ENCODE data around the gene PARP9.
"Not testable (repeated sequence)": the region's sequence is repeated elsewhere in the genome, so short reads cannot be mapped to it uniquely, and the experiment has no call there.

PARP9 gene

DNA sequence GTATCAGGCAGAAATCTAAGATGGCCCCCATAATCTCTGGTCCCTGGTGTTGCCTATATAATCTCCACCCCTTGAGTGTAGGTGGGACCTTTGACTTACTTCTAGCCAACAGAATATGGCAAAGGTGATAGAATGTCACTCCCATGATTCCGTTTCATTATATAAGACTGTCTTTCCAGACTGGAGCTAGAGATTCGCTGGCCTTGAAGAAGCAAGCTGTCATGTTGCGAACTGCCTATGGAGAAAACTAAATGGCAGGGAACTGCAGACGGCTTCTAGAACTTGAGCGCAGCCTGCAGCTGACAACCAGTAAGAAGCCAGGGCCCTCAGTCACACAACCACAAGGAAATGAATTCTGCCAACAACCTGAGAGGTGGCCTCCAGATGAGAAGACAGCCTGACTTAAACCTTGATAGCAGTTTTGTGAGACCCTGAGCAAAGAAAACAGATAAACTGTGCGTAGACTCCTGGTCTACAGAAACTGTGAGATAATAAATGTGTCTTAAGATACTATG lies 47.2 kb downstream of the PARP9 start:
- DNase-seq = no peak

DNA sequence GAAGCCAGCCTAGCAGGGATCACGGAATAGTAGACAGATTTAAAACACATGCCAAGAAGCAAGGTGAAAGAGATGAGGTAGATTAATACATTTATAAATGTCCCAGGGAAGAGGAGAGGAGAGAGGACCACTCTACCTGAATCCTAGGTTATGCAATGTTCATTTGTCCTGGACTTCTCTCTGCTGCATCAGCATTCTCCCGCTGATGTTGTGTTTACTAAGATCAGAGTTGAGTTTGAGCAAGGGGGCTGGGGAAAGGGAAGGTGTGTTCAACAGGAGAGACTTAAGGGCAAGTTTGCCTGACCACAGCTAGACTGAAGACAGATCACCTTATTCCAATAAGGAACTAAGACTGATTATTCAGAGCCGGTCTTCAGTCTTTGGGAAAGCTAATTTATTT lies 48.2 kb downstream of the PARP9 start:
- DNase-seq = no peak

DNA sequence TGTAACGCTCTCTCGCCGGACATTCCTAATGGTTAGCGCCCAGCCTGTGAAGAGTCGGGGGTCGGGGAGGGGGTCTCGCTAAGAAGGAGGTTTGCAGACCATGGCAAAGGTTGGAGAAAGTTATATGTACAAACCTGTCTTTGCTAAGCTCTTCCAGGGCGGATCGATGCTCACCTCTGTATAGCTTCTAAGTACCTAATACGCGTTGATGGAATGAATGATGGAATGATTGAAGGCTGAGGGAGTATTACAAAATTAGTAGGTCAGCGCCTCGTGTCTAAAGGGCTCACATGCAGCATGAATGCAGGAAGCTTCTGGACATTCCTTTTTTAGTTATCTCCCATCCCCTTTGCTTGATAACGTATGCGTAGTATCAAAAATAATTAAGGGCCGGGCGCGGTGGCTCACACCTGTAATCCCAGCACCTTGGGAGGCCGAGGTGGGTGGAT lies 49.1 kb downstream of the PARP9 start:
- no peak for DNase-seq

DNA sequence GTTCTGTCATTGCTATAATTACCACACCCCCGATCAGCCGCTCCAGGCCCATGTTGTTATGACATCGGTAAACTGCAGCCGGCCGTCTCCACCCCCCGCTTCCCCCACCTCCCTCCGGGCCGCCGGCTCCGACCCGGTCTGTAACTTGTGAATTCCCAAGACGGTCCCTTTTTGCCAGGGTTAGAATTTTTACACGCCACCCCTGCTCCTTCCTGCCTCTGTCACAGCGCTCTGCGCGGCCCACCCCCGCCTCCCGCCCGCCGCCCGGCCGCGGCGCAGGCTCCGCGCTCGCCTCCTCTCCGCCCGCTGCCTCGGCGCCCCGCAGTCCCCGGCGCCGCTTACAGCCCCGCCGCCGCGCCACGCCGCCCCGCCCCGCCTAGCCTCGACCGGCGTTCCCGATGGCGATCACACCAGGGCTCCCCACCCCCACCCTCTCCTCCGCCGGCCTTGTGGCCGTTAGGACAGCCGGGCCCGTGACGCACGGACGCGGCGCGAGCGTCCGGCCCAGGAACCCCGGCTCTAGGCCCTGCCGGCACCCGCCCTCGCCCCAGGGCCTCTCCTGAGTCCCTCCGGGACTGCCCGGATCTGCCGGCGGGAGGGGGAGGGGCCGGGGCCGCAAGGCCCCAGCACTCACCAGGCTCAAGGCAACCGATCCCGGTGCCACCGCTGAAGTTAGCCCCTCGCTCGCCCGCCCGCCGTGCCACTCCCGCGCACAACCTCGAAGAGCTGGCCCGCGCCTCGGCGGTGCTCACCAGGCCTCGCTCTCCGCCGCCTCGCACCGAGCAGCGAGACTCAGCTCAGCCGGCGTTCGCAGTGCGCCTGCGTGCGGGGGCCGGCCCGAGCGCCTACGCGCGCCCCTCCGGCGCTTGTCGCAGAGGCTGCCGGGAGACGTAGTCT lies 49.7 kb downstream of the PARP9 start, which contains the start of gene KPNA1:
TSS of gene KPNA1 (minus strand) at position 817 of the 897 bp plus-strand sequence. CDS start 18,374 bp downstream, outside the sequence.
- DNase-seq = peak; percentile 92

DNA sequence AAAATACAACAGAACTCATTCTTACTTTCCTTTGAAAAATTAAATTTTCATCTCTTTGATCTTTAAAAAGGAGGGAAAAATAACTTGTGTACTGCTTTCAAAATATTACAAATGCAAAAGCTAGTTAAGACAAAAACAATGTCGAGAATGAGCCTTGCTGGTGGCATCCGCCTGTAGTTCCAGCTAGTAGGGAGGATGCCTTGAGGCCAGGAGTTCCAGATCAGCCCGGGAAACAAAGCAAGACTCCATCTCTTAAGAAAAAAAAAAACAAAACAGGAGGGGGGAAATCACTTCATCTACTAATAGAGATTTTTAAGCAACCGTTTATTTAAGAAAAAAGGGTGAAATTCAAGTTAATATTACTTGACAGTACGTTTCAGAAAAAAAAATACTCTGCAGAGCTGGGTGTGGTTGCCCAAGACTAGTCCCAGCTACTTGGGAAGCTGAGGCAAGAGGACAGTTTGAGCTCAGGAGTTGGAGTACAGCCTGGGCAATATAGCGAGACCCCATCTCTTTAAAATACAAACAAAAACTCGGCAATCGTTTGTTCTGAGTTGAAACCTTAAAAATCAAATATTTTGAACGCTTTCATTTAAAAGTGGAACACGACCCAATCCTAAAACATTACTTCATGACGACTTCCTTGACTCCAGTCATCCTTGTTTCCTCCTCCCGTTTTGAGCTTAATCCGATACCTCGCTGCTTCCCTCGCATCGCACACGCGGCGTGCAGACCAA lies 50.5 kb downstream of the PARP9 start:
- no peak for DNase-seq

DNA sequence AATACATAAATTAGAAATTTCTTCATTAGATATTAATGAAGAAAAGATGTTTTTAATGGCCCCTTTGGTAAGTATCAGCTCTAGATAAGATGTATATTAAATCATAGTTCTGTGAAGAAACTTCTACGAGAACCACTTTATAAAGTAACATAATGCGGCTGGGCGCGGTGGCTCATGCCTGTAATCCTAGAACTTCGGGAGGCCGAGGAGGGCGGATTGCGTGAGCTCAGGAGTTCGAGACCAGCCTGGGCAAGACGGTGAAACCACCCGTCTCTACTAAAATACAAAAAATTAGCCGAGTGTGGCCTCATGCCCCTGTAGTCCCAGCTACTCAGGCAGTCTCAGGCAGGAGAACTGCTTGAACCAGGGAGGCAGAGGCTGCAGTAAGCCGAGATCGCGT lies 51.8 kb downstream of the PARP9 start:
- no peak for DNase-seq

DNA sequence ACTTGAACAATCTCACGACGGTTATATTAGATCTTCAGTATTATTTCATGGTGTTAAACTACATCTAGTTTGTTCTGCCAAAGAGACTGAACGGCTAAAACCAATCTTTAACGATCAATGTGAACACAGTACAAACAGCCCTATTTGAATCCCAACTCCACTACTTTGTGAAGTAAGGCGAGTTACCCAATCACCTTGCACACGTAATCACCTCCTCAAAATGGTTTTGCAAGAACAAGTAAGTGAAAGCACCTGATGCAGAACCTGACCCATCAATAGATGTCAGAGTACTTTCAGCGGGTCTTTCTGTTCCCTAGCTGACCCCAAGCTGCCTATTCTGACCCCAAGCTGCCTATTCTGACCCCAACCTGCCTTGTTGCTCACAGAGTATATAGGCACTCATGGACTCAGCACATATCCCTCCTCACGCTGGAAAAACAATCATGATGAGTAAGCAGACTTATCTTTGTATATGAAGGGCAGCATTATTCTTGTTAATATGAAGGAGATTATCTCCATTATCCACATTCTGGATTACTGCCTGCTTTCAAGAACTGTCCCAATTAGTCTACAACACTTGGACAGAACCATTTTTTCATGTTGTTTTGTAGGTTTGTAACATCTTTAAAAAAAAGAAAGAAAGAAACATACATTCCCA lies 53.1 kb downstream of the PARP9 start:
- no peak for DNase-seq

DNA sequence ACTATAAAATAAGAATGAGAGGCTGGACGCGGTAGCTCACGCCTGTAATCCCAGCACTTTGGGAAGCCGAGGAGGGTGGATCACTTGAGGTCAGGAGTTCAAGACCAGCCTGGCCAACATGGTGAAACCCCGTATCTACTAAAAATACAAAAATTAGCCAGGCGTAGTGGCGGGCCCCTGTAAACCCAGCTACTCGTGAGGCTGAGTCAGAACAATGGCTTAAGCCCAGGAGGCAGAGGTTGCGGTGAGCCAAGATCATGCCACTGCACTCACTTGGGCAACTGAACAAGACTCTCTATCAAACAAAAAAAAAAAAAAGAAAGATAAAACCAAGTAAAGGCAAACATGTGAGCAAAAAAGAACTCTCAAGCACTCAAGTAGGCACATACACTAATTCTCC lies 55.2 kb downstream of the PARP9 start:
- not testable (repeated sequence) for DNase-seq

DNA sequence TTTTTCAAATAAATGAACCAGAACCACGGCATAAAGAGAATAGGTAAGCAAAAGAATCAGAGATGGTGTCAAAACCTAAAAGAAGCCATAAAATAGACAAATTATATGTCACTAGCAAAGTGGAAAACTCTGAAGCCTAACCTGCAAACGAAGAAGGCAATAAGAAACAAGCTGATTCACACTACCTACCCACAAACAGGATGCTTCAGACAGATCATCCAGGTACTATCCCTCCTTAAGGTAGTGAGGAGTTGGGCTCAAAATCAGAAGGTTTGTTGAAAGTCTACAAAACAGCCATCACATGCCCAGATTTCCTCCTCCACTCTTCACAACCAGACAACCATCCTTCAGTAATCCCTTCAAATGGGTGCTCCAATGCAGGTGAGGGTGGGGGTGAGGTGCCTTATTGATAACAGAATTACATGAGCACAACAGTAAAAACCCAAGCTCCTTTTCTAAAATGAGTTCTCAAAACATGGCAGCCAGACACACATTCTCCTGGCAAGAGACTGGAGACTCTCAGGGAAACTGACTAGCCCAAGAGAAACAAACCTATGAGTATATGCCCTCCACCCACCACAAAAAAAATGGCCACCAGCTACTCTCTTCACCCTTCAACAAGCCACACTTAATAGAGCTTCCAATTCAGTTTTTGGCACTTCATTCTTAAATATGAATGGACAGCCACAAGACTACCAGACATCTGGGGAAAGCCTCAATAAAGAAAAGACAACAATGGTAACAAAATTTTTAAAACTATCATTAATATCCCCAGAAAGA lies 55.8 kb downstream of the PARP9 start:
- DNase-seq = no peak

DNA sequence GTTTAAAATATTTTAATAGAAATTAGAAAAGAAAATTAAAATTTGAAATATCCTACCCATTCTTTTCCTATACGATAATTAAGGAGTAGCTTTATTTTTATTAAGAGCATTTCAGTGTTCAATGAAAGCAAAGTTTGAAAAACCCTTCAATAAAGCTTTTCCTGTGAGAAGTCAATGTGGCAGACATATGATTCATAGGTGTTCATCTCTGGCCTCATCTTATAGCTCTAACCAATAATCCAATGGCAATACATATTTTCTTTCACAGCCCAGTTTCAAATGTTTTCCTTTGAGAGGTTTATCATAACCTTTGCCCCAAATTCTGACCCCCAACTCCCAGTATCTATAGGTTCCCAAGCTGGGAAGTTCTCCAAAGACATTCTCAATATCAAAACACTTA lies 57.6 kb downstream of the PARP9 start:
- DNase-seq = no peak

DNA sequence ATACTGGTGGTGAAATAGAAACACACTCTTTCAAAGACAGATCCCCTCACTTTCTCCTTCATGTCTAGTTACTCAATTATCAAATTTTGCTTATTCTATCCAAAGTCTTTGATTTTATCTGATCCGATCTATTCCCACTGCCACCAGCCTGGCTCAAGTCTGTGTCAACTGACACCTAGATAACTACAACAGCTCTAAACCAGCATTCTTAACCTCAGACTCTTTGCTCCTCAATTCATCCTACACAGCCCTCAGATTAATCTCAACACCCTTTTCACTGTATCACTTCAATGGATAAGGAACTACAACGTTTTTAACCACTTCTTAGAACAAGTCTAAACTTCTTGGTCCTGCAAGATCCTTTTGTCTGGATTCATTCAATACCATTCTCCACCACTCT lies 58.4 kb downstream of the PARP9 start:
- no peak for DNase-seq

DNA sequence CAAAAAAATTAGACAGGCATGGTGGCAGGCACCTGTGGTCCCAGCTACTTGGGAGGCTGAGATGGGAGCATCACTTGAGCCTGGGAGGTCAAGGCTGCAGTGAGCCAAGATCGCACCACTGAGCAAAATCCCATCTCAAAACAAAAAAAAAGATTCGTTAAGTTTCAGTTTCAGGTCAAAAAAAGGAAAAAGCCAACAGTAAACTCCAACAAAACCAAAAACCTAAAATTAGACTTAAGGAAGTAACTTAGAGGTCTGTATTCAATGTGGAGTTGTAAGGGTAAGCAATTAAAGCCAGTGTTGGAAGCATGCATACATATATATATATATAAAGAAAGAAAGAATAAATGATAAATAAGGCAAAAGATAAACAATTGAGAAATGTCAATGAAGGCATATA lies 61.2 kb downstream of the PARP9 start:
- no peak for DNase-seq

DNA sequence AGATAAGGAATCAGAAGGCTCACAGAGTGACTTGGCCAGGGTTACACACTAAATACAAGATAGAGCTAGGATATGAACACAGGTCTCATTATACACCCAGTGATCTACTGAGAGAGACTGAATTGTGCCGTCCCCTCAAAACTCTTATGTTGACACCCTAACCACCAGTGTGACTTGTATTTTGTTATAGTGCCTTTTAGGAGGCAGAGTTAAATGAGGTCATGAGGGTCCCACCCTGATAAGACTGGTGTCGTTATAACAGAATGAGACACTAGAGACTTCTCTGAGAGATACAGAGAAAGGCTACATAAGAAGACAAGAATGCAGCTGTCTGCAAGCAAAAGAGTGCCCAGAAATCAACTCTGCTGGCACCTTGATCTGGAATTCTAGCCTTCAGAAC lies 62.0 kb downstream of the PARP9 start:
- no peak for DNase-seq

DNA sequence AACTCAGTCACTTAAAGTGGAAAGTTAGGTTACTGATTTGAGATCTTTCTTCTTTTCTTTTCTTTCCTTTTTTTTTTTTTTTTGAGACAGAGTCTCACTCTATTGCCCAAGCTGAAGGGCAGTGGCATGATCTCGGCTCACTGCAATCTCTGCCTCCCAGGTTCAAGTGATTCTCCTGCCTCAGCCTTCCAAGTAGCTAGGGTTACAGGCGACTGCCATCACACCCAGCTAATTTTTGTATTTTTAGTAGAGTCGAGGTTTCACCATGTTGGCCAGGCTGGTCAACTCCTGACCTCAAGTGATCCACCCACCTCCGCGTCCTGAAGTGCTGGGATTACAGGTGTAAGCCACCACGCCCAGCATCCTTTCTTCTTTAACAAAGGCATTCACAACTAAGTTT lies 63.1 kb downstream of the PARP9 start:
- DNase-seq = not testable (repeated sequence)

DNA sequence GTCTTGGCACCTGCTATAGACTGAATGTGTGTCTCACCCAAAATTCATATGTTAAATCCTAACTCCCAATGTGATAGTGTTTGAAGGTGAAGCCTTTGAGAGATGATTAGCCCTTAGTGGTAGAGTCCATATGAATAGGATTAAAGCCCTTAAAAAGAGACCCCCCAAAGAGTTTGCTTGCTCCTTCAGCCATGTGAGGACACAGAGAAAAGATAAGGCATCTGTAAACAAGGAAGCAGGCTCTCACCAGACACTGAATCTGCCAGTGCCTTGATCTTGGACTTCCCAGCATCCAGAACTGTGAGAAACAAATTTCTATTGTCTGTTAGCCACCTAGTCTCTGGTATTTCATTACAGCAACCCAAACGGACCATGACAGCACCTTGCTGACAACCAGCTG lies 65.9 kb downstream of the PARP9 start:
- no peak for DNase-seq

DNA sequence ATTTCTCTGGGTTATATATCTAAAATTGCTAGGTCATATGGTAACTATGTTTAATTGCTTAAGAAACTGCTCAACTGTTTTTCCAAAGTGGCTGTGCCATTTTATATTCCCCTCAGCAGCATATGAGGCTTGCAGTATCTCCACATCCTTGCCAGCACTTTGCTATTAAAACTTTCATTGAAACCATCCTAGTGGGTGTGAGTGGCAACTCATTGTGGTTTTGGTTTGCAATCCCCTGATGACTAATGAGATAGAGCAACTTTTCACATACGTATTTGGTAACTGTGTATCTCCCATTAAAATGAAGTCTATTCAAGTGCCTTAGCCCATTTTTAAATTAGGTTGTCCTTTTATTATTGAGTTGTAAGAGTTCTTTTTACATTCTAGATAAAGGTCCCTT lies 66.7 kb downstream of the PARP9 start:
- DNase-seq = no peak

DNA sequence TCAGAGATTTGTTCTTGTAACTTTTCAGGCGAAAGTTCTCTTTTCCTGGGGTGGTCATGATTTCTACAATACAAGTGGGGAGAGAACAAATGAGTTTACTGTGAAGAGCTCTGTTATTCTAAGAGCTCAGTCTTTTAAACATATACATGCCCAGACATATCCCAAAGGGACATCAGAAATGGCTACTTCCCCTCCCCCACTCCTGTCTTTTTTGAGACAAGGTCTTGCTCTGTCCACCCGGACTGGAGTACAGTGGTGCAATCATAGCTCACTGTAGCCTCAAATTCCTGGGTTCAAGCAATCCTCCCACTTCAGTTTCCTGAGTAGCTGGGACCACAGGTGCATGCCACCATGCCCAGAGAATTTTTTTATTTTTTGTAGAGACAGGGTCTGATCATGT lies 67.6 kb downstream of the PARP9 start:
- no peak for DNase-seq

DNA sequence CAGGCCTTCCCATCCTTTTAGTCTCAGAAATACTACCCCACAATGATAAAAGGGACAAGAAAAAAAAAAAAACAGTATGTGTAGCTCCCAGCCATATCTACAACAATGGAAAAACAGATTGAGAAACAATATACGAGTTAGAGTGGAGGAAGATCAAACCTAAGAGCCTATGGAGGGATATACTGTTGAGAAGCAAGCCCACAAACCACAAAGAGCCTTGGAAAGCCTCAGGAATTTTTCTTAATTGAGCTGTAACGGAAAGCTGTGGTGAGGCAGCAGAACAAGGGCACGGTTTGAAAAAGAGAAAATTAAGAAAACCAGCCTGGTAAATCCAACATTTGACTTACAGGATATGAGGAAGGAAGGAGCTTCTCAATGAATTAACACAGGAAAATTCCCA lies 70.8 kb downstream of the PARP9 start:
- no peak for DNase-seq

DNA sequence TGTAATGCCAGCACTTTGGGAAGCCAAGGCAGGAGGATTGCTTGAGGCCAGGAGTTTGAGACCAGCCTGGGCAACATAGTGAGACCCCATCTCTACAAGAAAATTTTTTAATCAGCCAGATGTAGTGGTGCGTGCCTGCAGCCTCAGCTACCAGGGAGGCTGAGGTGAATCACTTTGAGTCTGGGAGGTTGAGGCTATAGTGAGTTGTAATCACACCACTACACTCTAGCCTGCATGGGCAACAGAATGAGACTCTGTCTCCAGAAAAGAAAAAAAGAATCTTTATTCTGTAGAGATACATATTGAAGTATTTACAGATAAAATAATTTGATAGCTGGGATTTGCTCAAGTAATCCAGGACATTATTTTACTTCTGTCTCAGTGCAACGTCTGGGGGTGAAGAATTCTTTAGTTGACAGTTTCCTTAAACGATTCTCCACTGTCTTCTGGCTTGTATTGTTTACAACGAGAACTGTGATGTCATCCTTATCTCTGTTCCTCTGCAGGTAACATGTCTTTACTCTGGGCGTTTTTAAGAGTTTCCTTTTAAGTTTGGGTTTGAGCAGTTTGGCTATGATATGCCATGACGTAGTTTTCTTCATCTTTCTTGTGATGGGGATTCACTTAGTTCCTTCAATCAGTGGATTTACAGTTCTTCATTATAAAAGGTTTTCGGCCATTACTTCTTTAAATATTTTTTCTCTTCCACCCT lies 75.7 kb downstream of the PARP9 start:
- no peak for DNase-seq

DNA sequence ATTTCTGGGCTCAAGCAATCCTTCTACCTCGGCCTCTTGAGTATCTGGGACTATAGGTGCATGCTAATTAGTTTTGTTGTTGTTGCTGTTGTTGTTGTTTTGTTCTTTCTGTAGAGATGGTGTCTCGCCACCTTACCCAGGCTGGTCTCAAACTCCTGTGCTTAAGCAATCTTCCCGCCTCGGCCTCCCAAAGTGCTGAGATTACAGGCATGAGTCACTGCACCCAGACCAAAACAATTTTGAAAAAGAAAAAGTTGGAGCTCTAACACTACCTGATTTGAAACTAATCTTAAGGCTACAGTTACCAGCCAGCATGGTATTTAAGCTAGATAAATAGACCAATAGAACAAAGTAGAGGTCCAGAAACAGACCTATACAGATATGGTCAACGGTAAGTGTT lies 79.1 kb downstream of the PARP9 start:
- no peak for DNase-seq

DNA sequence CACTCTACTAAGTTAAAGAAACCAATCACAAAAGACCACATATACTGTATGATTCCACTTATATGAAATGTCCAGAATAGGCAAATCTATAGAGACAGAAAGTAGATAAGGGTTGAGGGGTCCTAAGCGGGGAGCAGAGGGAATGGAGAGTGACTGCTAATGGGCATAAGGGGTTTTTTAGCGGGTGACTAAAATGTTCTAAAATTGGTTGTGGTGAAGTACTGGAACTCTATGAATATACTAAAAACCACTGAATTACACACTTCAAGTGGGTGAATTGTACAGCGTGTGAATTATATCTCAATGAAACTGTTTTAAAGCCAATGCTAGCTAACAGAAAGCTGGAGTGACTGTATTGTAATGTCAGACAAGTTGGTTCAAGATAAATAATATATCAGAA lies 82.7 kb downstream of the PARP9 start:
- no peak for DNase-seq

All from right forelimb (tissue), 1 donor.